Psoas muscle (tissue), 8 donors: ENCODE results near the gene CDKN2B-AS1. TPM values are rescaled to one million over a fixed set of nuclear protein-coding genes. Genes with fewer than 3 reads are reported as not detected.
A peak's percentile ranks its signal among the peaks of the same experiment; 100 is the strongest.

Source experiments
- ATAC-seq, 4 donors: fragments of 200-7000 bp; cut with Tn5 transposase; one replicate each; pipeline ENCODE4 v1.9.1; 2020; ENCODE audit warnings: moderate library complexity in 3 of 4, mild to moderate bottlenecking in 2 of 4
- DNase-seq, 2 donors: peaks; one replicate each; pipeline ENCODE4 v3.0.0-alpha.2; 2020
- H3K27ac ChIP-seq: fragments of 200-600 bp; one replicate; pipeline ENCODE4 v1.8.0; 2022
- H3K27me3 ChIP-seq, 3 donors: fragments of 200-600 bp in 1 of 3; one replicate each; pipeline versions ENCODE4 v1.6.1 to v1.8.0; 2013 to 2022; ENCODE audit warnings: low read length in 2 of 3, mild to moderate bottlenecking in 2 of 3, moderate library complexity in 1 of 3; ENCODE audit not compliant: insufficient read depth in 3 of 3
- H3K36me3 ChIP-seq, 2 donors: fragments of 200-600 bp in 1 of 2; one replicate each; pipeline versions ENCODE4 v1.6.1 to v1.8.0; 2013 to 2022; ENCODE audit warnings: low read depth in 1 of 2, mild to moderate bottlenecking in 1 of 2, moderate library complexity in 1 of 2; ENCODE audit not compliant: insufficient read depth in 1 of 2
- H3K4me1 ChIP-seq: fragments of 200-600 bp; one replicate; pipeline ENCODE4 v1.8.0; 2022
- H3K4me3 ChIP-seq: fragments of 200-600 bp; one replicate; pipeline ENCODE4 v1.8.0; 2022; ENCODE audit warnings: mild to moderate bottlenecking
- H3K9me3 ChIP-seq: fragments of 200-600 bp; one replicate; pipeline ENCODE4 v1.8.0; 2022
- CTCF ChIP-seq: fragments of 200-600 bp; IDR thresholded peaks from one replicate; pipeline ENCODE4 v1.8.0; 2022; ENCODE audit warnings: antibody characterized with exemption
- WGBS, 3 donors: extraction: QIAGEN DNeasy Blood & Tissue Kit; methylation state at CpG; one replicate each; pipeline versions ENCODE4 v1.1.6 to v1.1.7; 2013; 5-methylcytosine and 5-hydroxymethylcytosine counted together
- intact Hi-C, 2 donors: fragments of 100-400 bp; cut with DNase I; formaldehyde crosslinking; loops; one replicate each; pipeline versions ENCODE4 v1.11.0 to v1.14.2; 2022
- polyA plus RNA-seq, 3 donors: library from polyadenylated mRNA; stranded (reverse); fragments of 200-250 nt; gene quantifications; one replicate each; pipeline ENCODE4 v1.2.3, GENCODE V29; 2013
- total RNA-seq, 4 donors: library from RNA; stranded (reverse); fragmentation: NEBNext Ultra II Directional in 2 of 4; extraction: Animal tissue kit (Norgen Biotek cat#: 25700) in 2 of 4; gene quantifications; one replicate each; pipeline versions ENCODE4 v1.2.1 to v1.2.4, GENCODE V29; 2021 to 2023
- donor health status: healthy with polysubstance abuse.
- donor health status: DM: no; HTN: no; CAD: no; lungs with moderate emphysema.
- donor health status: Bipolar disorder and iron deficiency.
- donor health status: healthy.
- donor health status: DM: yes; HTN: yes; CAD: no.
- donor health status: DM: no; HTN: no; CAD: no.
- donor health status: DM: no; HTN: no; CAD: no.
- donor health status: DM: yes; HTN: yes; CAD: no.

The CDKN2B-AS1 gene
- total and polyA plus RNA-seq, 7 donors = 0.40 TPM; not detected in 6

- H3K4me3 ChIP-seq = no peak overlapping the region
- TF ChIP-seq CTCF = no peak
- no peaks in the 10 kb centered on the region for H3K36me3 ChIP-seq
- DNase-seq (no peak), ATAC-seq (no peak)
- no peaks in the 10 kb centered on the region for H3K27me3 ChIP-seq
- intact Hi-C loops = no loop called here
- no peaks in the 10 kb centered on the region for H3K4me1 ChIP-seq
- no peak overlapping the region for H3K27ac ChIP-seq
- 85 to 90% (median 89%) methylated on average over 3 of the region's 3 CpGs for WGBS, 3 donors
- H3K9me3 ChIP-seq = no peaks in the 10 kb centered on the region
These were observed 152.0 kb downstream of the CDKN2B-AS1 start for GRCh38 chr9:22146604-22147003.

- WGBS, 3 donors = 69 to 78% (median 75%) methylated on average over 8 of the region's 8 CpGs
- Histone ChIP-seq H3K27me3 (no peaks in the 10 kb centered on the region), H3K4me1 (no peaks in the 10 kb centered on the region), H3K36me3 (no peaks in the 10 kb centered on the region), H3K9me3 (no peaks in the 10 kb centered on the region), H3K27ac (no peak overlapping the region), H3K4me3 (no peak overlapping the region)
- ATAC-seq (peak in 3 of 4 donors; percentile 57 to 77 (median 57)), DNase-seq (no peak)
- no peak for TF ChIP-seq CTCF
- intact Hi-C loops = no loop called here
These were observed 153.4 kb downstream of the CDKN2B-AS1 start for GRCh38 chr9:22147813-22148527.

- Histone ChIP-seq H3K27ac (no peak overlapping the region), H3K36me3 (no peaks in the 10 kb centered on the region), H3K27me3 (no peaks in the 10 kb centered on the region), H3K4me3 (no peak overlapping the region), H3K4me1 (no peaks in the 10 kb centered on the region), H3K9me3 (no peaks in the 10 kb centered on the region)
- no peak for DNase-seq
- peak in 1 of 4 donors; percentile 26 for ATAC-seq
- TF ChIP-seq CTCF = no peak
- intact Hi-C loops = no loop called here
These were observed 153.9 kb downstream of the CDKN2B-AS1 start for GRCh38 chr9:22148528-22148875.

GRCh38 chr9:22148876-22149637 lies 154.5 kb downstream of the CDKN2B-AS1 start:
- Histone ChIP-seq H3K36me3 (no peaks in the 10 kb centered on the region), H3K4me3 (no peak overlapping the region), H3K9me3 (no peaks in the 10 kb centered on the region), H3K27me3 (no peaks in the 10 kb centered on the region), H3K27ac (no peak overlapping the region), H3K4me1 (no peaks in the 10 kb centered on the region)
- intact Hi-C loops = no loop called here
- DNase-seq = no peak
- no peak for TF ChIP-seq CTCF
- ATAC-seq = no peak
